IMR-90 (cell line): ENCODE data around the gene PLCB4. TPM values are rescaled to one million over a fixed set of nuclear protein-coding genes. Genes with fewer than 3 reads are reported as not detected.

Experiments used
- ATAC-seq: fragments of 200-7000 bp; cut with Tn5 transposase; 2 replicates; pipeline ENCODE4 v1.9.1; 2020; ENCODE audit warnings: low read depth, mild to moderate bottlenecking, moderate library complexity
- BruUV-seq: library from RNA; stranded (reverse); fragments of 400-500 nt; replicated peaks from 2 replicates; lab custom pipeline; 2021; lab: Mats Ljungman, UMichigan
- CTCF ChIA-PET: fragments of 300-600 bp; formaldehyde crosslinking; extraction: SDS; loops from one replicate; lab custom pipeline; 2021; ENCODE audit warnings: antibody characterized with exemption; lab: Yijun Ruan, JAX
- POLR2A ChIA-PET: fragments of 300-600 bp; sonication (Branson Sonifier 250); formaldehyde crosslinking; loops from one replicate; lab custom pipeline; 2022; ENCODE audit warnings: antibody characterized with exemption; ENCODE audit not compliant: unreplicated experiment; lab: Charles Lee
- DNase-seq: peaks from one replicate; pipeline ENCODE4 v3.0.0; 2013
- H2AFZ ChIP-seq: replicated peaks from 2 replicates; pipeline ENCODE3; 2013; ENCODE audit warnings: low read length, mild to moderate bottlenecking; ENCODE audit not compliant: poor library complexity
- H2AK5ac ChIP-seq: 2 replicates; pipeline ENCODE4 v1.6.1; 2013; ENCODE audit warnings: low read depth, low read length, inconsistent platforms
- H2AK9ac ChIP-seq: replicated peaks from 2 replicates; pipeline ENCODE3; 2013; ENCODE audit warnings: mild to moderate bottlenecking, low read depth, low read length, moderate library complexity; ENCODE audit not compliant: poor library complexity
- H2BK120ac ChIP-seq: 2 replicates; pipeline ENCODE4 v1.6.1; 2013; ENCODE audit warnings: low read depth, low read length, inconsistent platforms
- H2BK15ac ChIP-seq: 3 replicates; pipeline ENCODE4 v1.6.1; 2013; ENCODE audit warnings: low read depth, low read length, inconsistent platforms
- H2BK20ac ChIP-seq: 2 replicates; pipeline ENCODE4 v1.6.1; 2013; ENCODE audit warnings: low read depth, mild to moderate bottlenecking, inconsistent platforms, low read length, moderate library complexity
- H2BK5ac ChIP-seq: 2 replicates; pipeline ENCODE4 v1.6.1; 2013; ENCODE audit warnings: mild to moderate bottlenecking, low read depth, low read length, inconsistent platforms; ENCODE audit not compliant: poor library complexity, severe bottlenecking
- H3K14ac ChIP-seq: replicated peaks from 2 replicates; pipeline ENCODE4 v1.6.1; 2013; ENCODE audit warnings: low read depth, low read length, inconsistent platforms
- H3K18ac ChIP-seq: 2 replicates; pipeline ENCODE4 v1.6.1; 2013; ENCODE audit warnings: low read depth, low read length, control low read depth
- H3K23ac ChIP-seq: 2 replicates; pipeline ENCODE4 v1.6.1; 2013; ENCODE audit warnings: low read depth, low read length, inconsistent platforms
- H3K27ac ChIP-seq: 2 replicates; pipeline ENCODE4 v1.5.1; 2013; ENCODE audit warnings: mild to moderate bottlenecking, control low read depth, low read length; ENCODE audit not compliant: insufficient read depth
- H3K27me3 ChIP-seq: 2 replicates; pipeline ENCODE4 v1.6.1; 2013; ENCODE audit warnings: low read length; ENCODE audit not compliant: control insufficient read depth, insufficient read depth
- H3K36me3 ChIP-seq: 2 replicates; pipeline ENCODE4 v1.6.1; 2013; ENCODE audit warnings: low read length, mixed read lengths; ENCODE audit not compliant: control insufficient read depth, insufficient read depth
- H3K4ac ChIP-seq: 2 replicates; pipeline ENCODE4 v1.6.1; 2013; ENCODE audit warnings: low read depth, low read length, inconsistent platforms
- H3K4me1 ChIP-seq: 2 replicates; pipeline ENCODE4 v1.6.1; 2013; ENCODE audit warnings: low read length, mixed read lengths; ENCODE audit not compliant: control insufficient read depth, insufficient read depth
- H3K4me2 ChIP-seq: 2 replicates; pipeline ENCODE4 v1.6.1; 2013; ENCODE audit warnings: low read depth, mild to moderate bottlenecking, control low read depth, low read length, moderate library complexity
- H3K4me3 ChIP-seq: 2 replicates; pipeline ENCODE4 v1.5.1; 2013; ENCODE audit warnings: low read depth, mild to moderate bottlenecking, control low read depth, low read length, moderate library complexity; ENCODE audit not compliant: insufficient read depth
- H3K56ac ChIP-seq: 2 replicates; pipeline ENCODE4 v1.6.1; 2013; ENCODE audit warnings: low read length, inconsistent platforms; ENCODE audit not compliant: insufficient read depth; ENCODE audit errors: extremely low read depth
- H3K79me1 ChIP-seq, 2 experiments: 2 replicates each; pipeline ENCODE4 v1.6.1; 2013; ENCODE audit warnings: low read length in 2 of 2, inconsistent platforms in 1 of 2, low read depth in 1 of 2
- H3K9ac ChIP-seq: 2 replicates; pipeline ENCODE4 v1.6.1; 2013; ENCODE audit warnings: low read depth, low read length, control low read depth
- H3K9me1 ChIP-seq: 2 replicates; pipeline ENCODE4 v1.6.1; 2013; ENCODE audit warnings: low read length, inconsistent platforms; ENCODE audit not compliant: insufficient read depth
- H3K9me3 ChIP-seq: 2 replicates; pipeline ENCODE4 v1.6.1; 2013; ENCODE audit warnings: low read length; ENCODE audit not compliant: control insufficient read depth, insufficient read depth
- H4K20me1 ChIP-seq: 2 replicates; pipeline ENCODE4 v1.6.1; 2013; ENCODE audit warnings: low read length, inconsistent platforms; ENCODE audit not compliant: insufficient read depth
- H4K5ac ChIP-seq: 2 replicates; pipeline ENCODE4 v1.6.1; 2013; ENCODE audit warnings: mild to moderate bottlenecking, low read depth, low read length, control low read depth
- H4K8ac ChIP-seq, 2 experiments: 2 replicates each; pipeline ENCODE4 v1.6.1; 2013; ENCODE audit warnings: low read depth in 2 of 2, low read length in 2 of 2, control low read depth in 1 of 2, inconsistent platforms in 1 of 2
- H4K91ac ChIP-seq: 2 replicates; pipeline ENCODE4 v1.6.1; 2013; ENCODE audit warnings: low read depth, low read length, inconsistent platforms; ENCODE audit not compliant: insufficient read depth
- SMC3 ChIP-seq: fragments of 150-350 bp; IDR thresholded peaks from 2 replicates; pipeline ENCODE4 v1.6.1; 2016; ENCODE audit warnings: low read depth, mild to moderate bottlenecking, antibody characterized with exemption, low read length, moderate library complexity
- WGBS, 2 experiments: methylation state at CpG; one replicate each; pipeline versions ENCODE4 v1.1.5 to v1.1.7; 2013; ENCODE audit warnings: missing lambda C conversion rate in 2 of 2; ENCODE audit not compliant: insufficient read length in 1 of 2; ENCODE audit errors: extremely low coverage in 2 of 2; 5-methylcytosine and 5-hydroxymethylcytosine counted together
- dilution Hi-C: fragments of 300-500 bp; cut with HindIII; formaldehyde crosslinking; loops from one replicate; pipeline ENCODE4 v1.14.3; 2018; ENCODE audit warnings: low sequenced_read_pairs; ENCODE audit not compliant: unreplicated experiment
- in situ Hi-C: fragments of 300-500 bp; cut with MboI; formaldehyde crosslinking; loops from 3 replicates; pipeline ENCODE4 v1.14.3; 2019; ENCODE audit warnings: low sequenced_read_pairs, inconsistent platforms, mixed read lengths
- intact Hi-C: fragments of 100-400 bp; cut with micrococcal nuclease; formaldehyde crosslinking; loops from 2 replicates; pipeline ENCODE4 v1.10.0; 2022
- polyA plus RNA-seq, 3 experiments: library from polyadenylated mRNA; depleted of rRNA; stranded (reverse); fragments of >200 nt; gene quantifications; 2 replicates each; pipeline ENCODE4 v1.2.3, GENCODE V29; 2012; ENCODE audit warnings: low replicate concordance in 1 of 3
- total RNA-seq: library from RNA; depleted of rRNA; stranded (reverse); fragments of >200 nt; gene quantifications from 2 replicates; pipeline ENCODE4 v1.2.3, GENCODE V29; 2012

The PLCB4 gene
- total and polyA plus RNA-seq, 2 of the 4 experiments (the other 2 are of a cell fraction): 12.5 to 24.0 TPM

DNA sequence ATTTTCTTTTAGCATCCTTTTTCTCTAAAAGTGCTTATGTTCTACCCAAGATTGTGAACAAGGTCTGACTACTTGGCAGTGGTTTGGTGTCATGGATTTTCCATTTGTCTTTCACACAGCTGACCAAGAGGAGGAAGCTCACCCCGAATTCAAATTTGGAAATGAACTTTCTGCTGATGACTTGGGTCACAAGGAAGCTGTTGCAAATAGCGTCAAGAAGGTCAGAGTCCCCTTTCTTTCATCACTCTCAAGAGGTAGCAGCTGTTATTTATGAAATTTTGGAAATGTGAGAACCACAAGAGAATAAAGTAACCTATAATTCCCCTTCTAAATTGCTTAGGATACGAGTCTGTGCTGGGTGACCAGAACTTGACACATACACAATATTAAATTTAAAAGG, 332.5 kb downstream of the PLCB4 start:
- Histone ChIP-seq H2BK120ac (no peak overlapping the region), H4K5ac (no peak overlapping the region), H3K56ac (no peak overlapping the region), H3K9me1 (peaks cover 9% of the 10 kb centered on the region), H4K91ac (no peak overlapping the region), H3K27ac (no peak overlapping the region), H2BK15ac (no peak overlapping the region), H3K18ac (no peak overlapping the region), H3K4me2 (no peak overlapping the region), H3K36me3 (peaks cover 15% of the 10 kb centered on the region), H2BK5ac (no peak overlapping the region), H2BK20ac (no peak overlapping the region), H3K4ac (no peak overlapping the region), H2AK9ac (no peak overlapping the region), H3K14ac (no peak overlapping the region), H3K4me1 (peaks cover 6% of the 10 kb centered on the region), H3K79me1 (peaks cover 0 to 10% of the 10 kb centered on the region in 2 experiments; a peak in 1 of 4 replicates), H3K4me3 (no peak overlapping the region), H2AFZ (no peak overlapping the region), H3K23ac (no peak overlapping the region), H4K8ac (no peak overlapping the region), H4K20me1 (no peaks in the 10 kb centered on the region), H2AK5ac (no peak overlapping the region), H3K9ac (no peak overlapping the region), H3K27me3 (no peaks in the 10 kb centered on the region), H3K9me3 (no peaks in the 10 kb centered on the region)
- DNase-seq (no peak), ATAC-seq (no peak)
- no TSS peak for BruUV-seq
- ChIA-PET CTCF (interaction anchor here (1.3 kb wide), 1 partner anchor 208 kb away, joined by 4 read pairs; no protein-coding TSS in a partner anchor), POLR2A (no interaction called here)
- dilution Hi-C loops: no loop called here
- WGBS, 2 experiments: no CpG with 5 or more reads among the region's 3 CpGs
- TF ChIP-seq SMC3: no peak
- intact Hi-C loops: no loop called here
- in situ Hi-C loops: loop anchor here (25.0 kb wide), 1 partner anchor 511 kb away; no protein-coding TSS in a partner anchor
